Measurements from ENCODE around the gene ALDH1A1.

- no peak for TF ChIP-seq CTCF (IDR thresholded peaks at IDR 0.05)
- TF ChIP-seq EZH2 (IDR thresholded peaks at IDR 0.05), result no peak
Observed at GRCh38 chr9:72915659-72916058, 37.2 kb downstream of the ALDH1A1 start.

Data from neural progenitor cell (in vitro differentiated cells).